Measurements from ENCODE around the gene PCDH1.
A peak's percentile ranks its signal among the peaks of the same experiment; 100 is the strongest.
"Not testable (repeated sequence)": the region's sequence is repeated elsewhere in the genome, so short reads cannot be mapped to it uniquely, and the experiment has no call there.

The PCDH1 gene

DNA sequence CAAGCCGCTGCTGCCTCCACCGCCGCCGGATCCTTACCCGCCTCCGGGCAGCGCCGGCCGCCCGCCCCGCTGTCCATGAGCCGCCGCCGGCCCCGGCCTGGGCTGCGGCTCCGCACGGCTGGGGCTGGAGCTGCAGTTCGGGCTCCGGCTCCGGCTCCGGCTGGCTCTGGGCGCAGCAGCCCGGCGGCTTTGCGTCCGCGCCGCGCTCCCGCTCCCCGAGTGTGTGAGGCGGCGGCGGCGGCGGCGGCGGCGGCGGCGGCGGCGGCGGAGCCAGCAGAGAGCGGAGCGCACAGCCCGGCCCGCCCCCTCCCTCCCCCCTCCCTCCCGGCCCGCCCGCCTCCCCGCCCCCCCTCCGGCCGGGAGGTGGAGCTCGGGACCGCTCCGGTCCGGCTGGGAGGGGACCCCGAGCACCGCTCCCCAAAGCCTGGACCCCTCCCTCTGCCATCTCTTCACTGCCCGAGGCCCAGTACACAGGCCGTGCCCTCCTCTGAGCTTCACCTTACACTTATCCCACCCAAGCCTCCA, at the start of gene PCDH1:
Gene PCDH1, minus strand, starts transcription at position 225 of the 525 bp plus-strand sequence. Its CDS starts 148 bp downstream, at position 77.
- no peak for DNase-seq

DNA sequence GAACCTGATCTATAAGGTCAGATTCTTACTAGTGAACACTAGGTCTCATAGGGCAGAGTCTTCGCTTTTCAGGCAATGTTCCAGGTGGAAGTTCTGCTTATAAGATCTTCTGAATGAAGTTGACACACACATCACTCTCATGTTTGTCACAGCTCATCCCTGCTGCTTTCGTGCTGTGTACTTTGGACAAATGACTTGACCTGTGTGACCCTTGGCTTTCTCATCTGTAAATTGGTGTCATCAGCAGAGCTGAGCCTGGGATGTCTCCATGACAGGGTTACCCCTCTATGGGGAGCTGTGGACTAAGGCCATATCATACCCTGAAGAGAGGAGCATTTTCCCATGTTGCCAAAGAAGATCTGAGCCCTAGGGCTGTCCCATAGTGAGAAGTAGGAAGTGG, 48.2 kb upstream of the PCDH1 start:
- no peak for DNase-seq

DNA sequence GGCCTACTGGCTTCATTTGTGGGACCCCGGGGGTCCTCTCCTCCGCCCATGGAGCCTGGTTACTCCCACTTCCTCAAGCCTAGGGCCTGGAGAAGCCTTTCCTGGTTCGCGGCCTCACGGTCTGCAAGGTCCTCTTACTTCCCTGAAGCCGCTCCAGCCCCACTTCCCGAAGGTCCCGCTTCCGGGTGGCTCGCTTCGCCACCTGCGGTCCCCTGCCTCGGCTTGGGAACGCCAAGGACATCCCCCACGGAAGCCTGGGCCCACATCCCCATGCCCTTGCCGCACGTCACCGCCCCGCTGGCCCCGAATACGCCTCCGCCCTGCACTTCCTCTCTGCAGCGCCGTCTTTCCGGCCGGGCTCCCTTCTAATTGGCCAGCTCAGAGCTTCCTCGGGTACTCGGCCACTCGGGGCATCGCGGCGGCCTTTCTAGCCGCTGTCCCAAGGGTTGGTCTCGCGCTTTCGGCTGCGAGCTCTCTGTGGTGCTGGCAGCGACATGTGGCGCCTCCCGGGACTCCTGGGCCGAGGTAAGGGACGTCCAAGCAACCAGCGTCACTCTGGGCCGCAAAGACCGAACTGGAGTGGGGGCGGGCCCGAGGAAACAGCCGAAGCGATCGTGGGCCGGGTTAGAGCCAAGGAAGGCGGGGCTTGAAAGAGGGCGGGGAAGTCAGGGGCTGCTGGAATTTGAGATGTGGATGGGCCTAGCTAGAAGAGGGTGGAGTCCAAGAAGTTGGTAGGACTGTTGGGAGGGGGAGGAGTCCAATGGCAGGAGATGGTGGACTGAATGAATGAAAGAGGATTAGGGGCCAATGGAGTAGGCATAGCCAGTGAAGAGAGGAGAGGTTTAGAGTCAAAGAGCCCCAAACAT, 45.5 kb upstream of the PCDH1 start, which contains the start of gene DELE1:
Gene DELE1, plus strand, starts transcription at position 424 of the 866 bp plus-strand sequence. Its CDS starts 71 bp downstream, at position 495.
- peak; percentile 96 to 98 for DNase-seq

DNA sequence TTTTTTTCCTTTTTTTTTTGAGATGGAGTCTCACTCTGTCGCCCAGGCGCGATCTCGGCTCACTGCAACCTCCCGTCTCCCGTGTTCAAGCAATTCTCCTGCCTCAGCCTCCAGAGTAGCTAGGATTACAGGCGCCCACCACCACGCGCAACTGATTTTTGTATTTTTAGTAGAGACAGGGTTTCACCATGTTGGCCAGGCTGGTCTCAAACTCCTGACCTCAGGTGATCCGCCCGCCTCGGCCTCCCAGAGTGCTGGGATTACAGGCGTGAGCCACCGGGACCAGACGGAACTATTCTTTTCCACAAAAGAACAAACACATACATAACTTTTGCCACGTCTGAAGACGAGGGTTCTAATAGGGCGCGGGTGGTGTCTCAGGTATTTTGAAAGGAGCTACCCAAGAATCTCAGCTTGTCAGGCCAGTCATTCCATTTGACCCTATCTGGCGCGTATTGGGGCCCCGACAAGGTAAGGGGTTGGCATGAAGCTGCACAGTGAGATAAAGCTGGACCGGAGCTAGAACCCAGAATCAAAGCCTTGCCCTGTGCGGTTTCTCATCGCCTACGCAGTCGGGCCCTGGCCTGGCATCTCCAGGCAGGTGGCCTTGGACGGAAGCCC, 44.7 kb upstream of the PCDH1 start:
- DNase-seq: not testable (repeated sequence)

DNA sequence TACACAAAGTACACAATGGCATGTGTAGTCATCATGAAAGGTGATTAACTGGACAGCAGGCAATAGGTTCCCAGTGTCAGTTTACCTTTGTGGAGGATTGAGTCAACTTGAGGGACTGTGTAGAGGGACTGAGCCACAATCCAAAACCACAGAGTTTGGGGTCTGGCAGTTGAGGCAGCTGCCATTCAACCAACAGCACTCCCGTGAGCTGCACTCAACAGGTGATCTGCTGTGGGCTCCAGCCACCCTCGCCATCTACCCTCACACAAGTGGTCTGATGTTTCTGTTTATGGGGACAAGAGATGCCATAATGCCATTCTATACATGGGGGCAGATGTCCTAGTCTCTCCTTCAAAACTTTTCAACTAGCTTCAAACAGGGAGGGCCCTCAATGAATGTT, 42.6 kb upstream of the PCDH1 start:
- DNase-seq: no peak

DNA sequence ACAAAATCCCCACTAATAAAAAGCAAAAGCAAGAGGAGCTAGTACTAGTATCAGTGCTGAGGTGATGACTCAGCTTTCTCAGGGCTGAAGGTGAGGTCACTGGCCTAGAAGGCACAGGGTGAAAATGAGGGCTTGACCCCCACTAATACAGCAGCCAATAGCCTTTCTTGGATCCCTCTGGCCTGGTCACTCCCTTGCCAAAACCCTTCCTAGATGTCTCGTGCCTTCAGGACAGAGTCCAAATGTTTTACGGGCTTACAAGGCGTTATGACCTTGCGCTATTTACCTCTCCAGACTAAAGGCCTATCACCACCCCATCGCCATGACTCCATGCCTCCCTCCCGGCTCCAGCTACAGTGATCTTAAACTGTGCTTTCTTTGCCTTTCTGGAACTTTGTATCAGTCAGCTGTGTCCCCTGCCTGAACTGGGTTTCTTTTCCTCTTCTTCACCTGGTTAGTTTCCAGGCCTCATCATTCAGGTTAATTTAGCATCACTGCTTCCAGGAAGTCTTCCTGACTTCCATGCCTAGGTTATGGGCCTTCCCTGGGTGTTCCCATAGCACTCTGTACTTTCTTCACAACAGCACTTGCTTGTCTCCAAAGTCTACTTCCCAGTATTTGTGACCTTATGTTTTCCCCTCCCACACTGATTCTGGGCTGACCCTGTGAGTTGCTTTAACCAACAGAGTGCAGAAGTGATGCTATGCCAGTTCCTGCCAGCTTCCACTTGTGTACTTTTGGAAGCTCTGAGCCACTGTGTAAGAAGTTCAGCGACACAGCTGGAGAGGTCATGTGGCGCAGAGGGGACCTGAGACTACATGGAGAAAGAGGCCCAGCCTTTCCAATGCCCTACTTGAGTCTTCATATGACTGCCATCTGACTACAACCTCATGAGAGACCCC, 41.3 kb upstream of the PCDH1 start:
- no peak for DNase-seq

DNA sequence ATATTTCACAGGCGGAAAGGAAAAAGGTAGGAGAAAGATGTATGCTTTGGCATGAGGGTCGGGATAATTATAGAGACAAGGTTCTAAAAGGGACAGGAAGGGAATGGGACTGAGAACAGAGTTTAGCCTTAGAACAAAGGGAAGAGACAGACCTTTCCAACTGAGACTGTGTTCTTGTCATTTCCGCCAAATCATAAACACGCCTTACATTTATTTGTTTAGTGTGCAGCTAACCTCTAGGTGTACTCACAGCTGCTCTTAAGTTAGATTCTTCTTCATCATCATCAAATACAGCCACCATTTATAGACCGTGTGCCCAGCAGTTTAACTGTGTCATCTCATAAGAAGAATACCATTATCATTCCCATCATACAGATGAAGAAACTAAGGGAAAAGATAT, 39.5 kb upstream of the PCDH1 start:
- no peak for DNase-seq

DNA sequence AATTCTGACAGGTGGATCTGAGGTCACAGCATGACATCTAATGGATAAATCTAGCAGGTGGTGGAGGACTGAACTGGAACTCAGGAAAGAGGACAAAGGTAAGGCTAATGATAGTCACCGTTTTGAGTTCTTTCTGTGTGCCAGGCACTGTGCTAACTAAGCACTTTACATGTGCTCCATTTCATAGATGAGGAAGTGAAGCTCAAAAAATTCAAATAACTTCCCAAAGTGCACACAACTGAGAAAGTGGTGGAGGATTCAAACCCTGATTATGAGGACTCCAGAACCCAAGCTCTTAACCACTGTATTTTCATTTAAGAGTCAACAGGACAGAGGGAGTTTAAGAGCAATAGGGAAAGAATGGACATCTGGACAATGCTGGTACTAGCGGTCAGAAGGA, 38.3 kb upstream of the PCDH1 start:
- DNase-seq: no peak

DNA sequence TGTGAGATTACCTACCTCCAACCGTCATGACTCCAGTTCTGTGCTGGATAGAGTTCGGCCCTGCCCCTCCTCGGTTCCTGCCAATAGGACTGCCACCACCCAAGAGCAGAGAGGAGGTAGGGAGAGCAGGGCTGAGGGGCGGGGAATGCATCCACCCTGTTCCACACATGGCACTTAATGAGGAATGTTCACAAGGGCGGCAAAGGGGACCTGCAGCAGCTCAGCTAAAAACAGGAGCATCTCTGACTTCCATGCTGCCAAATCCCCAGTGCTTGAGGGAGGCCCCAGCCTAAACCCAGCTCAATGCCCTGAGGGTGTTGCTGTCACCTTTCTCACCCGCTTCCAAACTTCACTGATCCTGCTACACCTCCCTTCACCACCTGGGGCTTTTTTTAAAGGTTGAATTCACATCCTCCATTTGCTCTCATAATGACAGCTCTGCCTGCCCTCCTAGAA, 37.7 kb upstream of the PCDH1 start:
- no peak for DNase-seq

DNA sequence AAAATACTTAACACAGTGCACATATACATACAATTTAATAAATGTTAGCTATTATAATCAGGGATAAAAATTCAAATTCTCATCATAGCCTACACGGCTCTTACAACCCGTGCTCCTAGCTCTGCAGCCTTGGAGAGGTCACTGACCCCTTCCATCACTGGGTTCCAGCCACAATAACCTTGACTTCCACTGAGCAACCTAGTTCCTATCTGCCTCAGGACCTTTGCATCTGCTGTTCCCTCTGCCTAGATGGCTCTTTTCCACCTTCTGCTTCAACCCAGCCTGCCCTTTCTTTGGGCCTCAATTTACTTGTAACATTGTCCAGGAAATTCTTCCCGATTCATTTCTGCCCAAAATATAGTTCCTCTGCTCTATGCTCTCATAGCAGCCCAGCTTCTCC, 36.6 kb upstream of the PCDH1 start:
- DNase-seq: no peak

DNA sequence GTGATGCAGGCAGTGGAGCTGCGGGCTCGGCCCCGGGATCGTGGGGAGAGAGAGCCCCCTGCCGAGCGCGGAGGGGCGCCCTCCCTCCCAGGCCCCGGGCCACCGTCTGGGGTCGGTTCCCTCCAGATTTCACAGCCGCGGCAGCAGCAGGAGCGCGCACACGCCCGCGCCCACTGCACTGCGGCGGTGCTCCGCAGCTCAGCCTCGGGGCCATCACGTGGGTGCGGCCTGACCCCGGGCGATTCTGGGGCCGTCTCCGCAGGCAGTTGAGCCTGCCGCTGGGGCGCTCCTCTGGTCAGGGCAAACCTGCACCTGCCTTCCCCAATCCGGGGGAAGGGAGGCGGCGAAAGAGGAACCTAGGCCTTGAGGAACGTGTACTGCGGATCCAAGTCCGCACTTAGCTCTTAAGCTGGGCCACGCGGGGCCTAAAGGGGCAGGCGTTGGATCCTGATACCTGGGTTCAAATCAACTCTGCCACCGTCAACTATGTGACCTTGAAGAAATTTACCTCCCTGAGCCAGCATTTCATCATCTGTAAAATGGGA, 36.1 kb upstream of the PCDH1 start:
- no peak for DNase-seq

DNA sequence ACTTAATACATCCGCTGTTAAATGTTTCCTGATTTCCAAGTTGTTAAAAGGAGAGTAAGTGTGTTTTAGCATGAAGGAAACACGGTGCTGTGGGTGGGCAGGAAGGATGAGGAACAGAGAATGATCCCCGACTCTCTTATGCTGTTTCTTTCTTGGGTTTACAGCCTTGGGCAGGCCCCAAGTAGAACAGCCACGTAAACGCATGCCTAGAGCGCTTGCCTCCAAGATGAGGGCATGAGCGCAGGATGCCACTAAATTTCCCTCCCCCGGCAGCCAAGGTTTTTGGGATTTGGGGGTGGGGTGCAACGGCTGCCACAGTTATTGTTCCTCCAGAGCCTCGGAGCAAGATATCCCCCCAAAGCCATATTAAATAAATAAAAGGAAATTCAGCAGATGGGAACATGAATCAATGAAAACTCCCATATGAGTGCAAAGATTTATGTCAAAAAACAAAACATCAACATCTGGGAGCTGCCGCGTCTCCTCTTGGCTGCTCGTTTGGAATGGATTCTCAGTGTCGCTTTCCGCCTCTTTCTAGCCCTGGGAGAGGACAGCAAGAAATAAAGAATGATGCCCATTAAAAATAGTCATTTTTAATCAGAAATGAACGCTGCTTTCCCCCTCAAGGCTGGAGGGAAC, 35.5 kb upstream of the PCDH1 start:
- DNase-seq: no peak

DNA sequence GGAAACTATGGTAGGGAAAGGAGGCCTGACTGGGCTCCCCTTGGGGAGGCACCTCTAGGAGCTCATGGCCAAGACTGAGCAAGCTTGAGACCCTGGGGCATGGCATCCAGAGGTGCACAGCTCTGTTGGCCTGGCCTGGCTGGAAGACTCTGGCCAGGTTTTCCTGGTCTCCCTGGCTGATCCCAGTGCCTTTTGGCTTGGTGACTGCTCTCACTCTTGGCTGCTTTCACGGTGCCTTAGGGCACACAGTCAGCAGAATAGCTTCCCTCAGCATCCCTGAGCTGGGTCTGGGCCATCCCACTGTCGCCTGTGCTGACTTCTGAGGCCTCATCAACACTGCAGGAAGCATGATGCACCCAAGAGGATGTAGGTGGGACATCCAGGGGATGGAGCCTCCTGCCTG, 32.1 kb upstream of the PCDH1 start:
- peak in 1 of 2 experiments; percentile 29 for DNase-seq

DNA sequence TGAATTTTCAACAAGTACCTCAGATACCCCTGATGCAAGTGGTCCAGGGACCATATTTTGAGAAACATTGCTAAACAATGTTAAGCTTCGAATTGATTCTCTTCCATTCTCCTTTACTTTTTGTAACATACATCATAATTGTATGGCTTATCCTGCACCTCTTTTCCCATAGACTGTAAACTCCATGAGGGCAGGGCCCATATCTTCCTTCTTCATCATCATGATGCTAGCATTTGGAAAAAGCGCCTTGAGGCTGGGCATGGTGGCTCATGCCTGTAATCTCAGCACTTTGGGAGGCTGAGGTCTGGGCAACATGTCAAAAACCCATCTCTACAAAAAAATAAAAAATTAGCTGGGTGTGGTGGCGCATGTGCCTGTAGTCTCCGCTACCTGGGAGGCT, 31.0 kb upstream of the PCDH1 start:
- no peak for DNase-seq

DNA sequence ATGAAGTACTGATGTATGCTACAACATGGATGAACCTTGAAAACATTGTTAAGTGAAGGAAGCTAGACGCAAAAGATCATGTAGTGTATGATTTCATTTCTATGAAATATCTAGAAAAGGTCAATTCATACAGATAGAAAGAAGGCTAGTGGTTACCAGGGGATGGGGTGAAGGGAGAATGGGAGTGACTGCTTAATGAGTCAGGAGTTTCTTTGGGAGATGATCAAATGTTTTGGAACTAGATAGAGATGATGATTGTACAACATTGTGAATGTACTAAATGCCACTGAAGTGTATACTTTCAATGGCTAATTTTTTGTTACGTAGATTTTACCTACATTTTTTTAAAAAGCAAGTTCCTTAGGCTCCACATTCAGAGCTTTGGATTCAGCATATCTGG, 30.6 kb upstream of the PCDH1 start:
- DNase-seq: no peak

DNA sequence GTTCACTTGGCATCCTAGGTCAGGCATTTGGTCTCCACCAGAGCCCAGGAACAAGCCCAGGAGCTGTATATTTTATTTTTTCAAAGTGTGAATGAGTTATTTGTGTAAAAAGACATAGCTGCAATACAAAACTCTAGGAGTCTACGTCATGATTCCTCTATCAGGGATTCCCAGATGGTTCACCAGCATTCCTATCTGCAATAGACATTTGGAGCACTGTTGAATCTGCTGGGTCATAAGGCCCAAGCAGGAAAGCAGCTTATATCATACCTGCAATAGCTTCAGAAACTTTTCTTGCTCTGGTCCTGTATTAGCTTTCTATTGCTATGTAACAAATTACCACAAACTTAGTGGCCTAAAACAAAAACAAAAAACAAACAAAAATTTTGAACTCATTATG, 28.8 kb upstream of the PCDH1 start:
- DNase-seq: no peak

DNA sequence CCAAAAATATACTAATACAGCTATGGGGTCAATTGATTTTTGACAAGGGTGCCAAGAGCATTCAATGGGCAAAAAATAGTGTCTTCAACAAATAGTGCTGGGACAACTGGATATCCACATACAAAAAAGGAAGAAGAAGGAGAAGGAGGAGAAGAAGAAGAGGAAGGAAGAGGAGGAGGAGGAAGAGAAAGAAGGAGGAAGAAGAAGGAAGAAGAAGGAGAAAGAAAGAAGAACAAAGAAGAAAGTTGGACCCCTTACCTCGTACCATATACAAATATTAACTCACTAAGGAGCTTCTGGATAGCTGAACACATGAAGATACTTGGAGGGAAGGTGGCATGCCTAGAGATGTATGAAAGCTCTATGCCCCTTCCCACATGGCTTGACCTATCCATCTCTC, 28.3 kb upstream of the PCDH1 start:
- DNase-seq: no peak

DNA sequence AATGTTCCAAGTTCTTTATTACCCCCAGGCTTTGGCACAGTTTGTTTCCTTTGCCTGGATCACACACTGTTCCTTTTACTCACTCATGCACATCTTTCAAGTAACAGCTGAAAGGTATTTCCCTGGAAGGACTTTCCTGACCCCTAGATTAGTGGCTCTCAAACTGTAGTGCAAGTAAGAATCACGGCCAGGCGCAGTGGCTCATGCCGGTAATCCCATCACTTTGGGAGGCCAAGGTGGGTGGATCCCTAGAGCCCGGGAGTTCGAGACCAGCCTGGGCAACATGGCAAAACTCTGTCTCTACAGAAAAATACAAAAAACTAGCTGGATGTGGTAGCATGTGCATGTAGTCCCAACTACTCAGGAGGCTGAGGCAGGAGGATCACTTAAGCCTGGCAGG, 26.3 kb upstream of the PCDH1 start:
- DNase-seq: no peak

DNA sequence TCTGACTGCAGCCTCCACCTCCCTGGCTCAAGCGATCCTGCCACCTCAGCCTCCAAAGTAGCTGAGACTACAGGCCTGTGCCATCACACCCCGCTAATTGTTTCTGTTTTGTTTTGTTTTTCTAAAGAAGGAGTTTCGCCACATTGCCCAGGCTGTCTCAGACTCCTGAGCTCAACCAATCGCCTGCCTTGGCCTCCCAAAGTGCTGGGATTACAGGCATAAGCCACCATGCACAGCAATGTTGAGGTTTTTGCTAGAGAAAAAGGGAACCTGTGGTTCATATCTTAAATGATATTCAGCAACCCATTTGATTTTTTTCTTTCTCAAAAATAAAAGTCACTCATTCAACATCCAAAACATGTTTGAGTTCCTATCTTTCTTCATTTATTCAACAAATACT, 25.1 kb upstream of the PCDH1 start:
- DNase-seq: no peak

DNA sequence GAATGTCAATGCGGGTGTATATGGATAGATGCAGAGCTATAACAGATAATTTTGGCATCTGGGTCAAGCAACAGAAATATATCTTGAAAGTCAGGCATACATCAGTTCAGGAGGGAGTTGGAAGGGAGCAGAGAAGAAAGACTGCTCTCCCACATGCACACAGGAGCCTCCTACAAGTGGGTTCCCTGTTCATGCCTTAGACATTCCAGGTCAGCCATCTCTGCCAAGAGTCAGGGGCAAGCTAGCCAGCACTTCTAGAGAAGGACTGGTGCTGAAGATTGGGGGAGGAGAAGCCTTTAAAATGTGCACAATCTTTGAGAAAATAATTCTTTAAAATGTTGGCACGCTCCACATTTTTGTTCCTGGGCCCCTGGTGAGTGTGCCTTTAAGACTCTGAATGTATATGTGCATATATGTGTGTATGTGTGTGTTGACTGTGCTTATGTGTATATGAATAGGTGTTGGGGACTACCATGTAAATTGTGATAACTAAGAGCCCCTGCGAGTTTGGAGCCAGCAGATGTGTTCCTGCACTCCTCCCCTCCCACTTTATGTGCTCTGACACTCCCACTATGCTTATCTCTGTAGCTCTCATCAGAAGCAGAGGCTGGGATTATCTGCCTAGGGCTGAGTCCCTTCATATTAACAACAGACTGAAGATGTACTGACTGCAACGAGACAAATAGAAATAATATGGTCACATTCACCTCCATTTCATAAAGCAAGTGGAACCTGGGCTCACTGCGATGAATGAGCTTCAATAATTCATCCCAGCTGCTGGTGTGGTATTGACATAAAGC, 24.0 kb upstream of the PCDH1 start:
- no peak for DNase-seq

DNA sequence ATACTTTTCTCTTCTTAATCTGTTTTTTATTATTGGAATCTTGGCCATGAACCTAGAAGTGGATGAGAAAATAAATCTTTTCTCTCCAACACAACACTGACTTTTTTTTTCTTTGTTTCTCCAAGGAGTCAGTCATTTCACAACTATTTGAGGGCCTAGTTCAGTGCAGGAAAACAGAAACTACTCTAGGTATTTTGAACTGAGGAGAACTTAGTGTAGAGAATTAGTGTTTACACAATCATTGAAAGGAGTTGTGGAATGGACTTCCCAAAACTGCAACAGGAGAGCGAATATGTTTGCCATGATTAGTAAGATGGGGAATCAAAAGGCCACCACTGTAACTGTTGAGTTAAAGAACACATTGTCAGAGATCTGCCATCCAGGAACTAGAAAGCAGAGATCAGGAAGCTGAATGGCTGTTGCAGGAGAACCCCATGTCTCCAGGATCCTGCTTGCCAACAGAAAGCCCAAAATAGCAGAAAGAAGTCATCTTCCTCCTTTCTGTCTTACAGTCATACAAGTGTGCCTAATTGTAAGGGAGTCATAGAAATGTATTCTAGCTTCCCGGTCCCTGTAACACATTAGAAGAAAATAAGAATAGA, 20.3 kb upstream of the PCDH1 start:
- DNase-seq: no peak

Data from SW 1271 (cell line).